H9 (cell line): ENCODE data around the gene LAYN. TPM values are rescaled to one million over a fixed set of nuclear protein-coding genes. Genes with fewer than 3 reads are reported as not detected.

Experiments
- DNase-seq: peaks from one replicate; pipeline ENCODE4 v3.0.0-alpha.2; 2017
- H2AFZ ChIP-seq: one replicate; pipeline ENCODE4 v1.6.1; 2013; ENCODE audit warnings: mild to moderate bottlenecking, low read length, control low read depth, moderate library complexity
- H2AK5ac ChIP-seq: 2 replicates; pipeline ENCODE4 v1.6.1; 2013; ENCODE audit warnings: low read length, control low read depth, mixed read lengths; ENCODE audit not compliant: insufficient read length
- H2BK120ac ChIP-seq: one replicate; pipeline ENCODE4 v1.6.1; 2013; ENCODE audit warnings: low read depth, mild to moderate bottlenecking, low read length, control low read depth, inconsistent platforms; ENCODE audit not compliant: poor library complexity, severe bottlenecking
- H2BK12ac ChIP-seq: 2 replicates; pipeline ENCODE4 v1.6.1; 2013; ENCODE audit warnings: low read length, control low read depth, mixed read lengths, low read depth; ENCODE audit not compliant: insufficient read length
- H2BK15ac ChIP-seq: 2 replicates; pipeline ENCODE4 v1.6.1; 2013; ENCODE audit warnings: low read depth, low read length, control low read depth
- H2BK20ac ChIP-seq: one replicate; pipeline ENCODE4 v1.6.1; 2013; ENCODE audit warnings: low read depth, mild to moderate bottlenecking, low read length, control low read depth, inconsistent platforms; ENCODE audit not compliant: poor library complexity, severe bottlenecking
- H2BK5ac ChIP-seq: 2 replicates; pipeline ENCODE4 v1.6.1; 2013; ENCODE audit warnings: low read length, control low read depth, mixed read lengths; ENCODE audit not compliant: insufficient read length
- H3K14ac ChIP-seq: 2 replicates; pipeline ENCODE4 v1.6.1; 2013; ENCODE audit warnings: low read length, control low read depth; ENCODE audit not compliant: insufficient read depth
- H3K18ac ChIP-seq: 2 replicates; pipeline ENCODE4 v1.6.1; 2013; ENCODE audit warnings: low read depth, mild to moderate bottlenecking, mixed read lengths, low read length, control low read depth; ENCODE audit not compliant: insufficient read length
- H3K23ac ChIP-seq: 2 replicates; pipeline ENCODE4 v1.6.1; 2013; ENCODE audit warnings: low read length, control low read depth, mixed read lengths, low read depth; ENCODE audit not compliant: insufficient read length
- H3K23me2 ChIP-seq: 2 replicates; pipeline ENCODE4 v1.6.1; 2013; ENCODE audit warnings: low read depth, mild to moderate bottlenecking, mixed read lengths, low read length, control low read depth; ENCODE audit not compliant: insufficient read length, poor library complexity, severe bottlenecking
- H3K27ac ChIP-seq: 2 replicates; pipeline ENCODE4 v1.5.1; 2013; ENCODE audit warnings: low read length, control low read depth, mixed read lengths, low read depth; ENCODE audit not compliant: insufficient read length
- H3K27me3 ChIP-seq: 2 replicates; pipeline ENCODE4 v1.6.1; 2013; ENCODE audit warnings: low read length, control low read depth, inconsistent platforms; ENCODE audit not compliant: insufficient read depth
- H3K4ac ChIP-seq: 2 replicates; pipeline ENCODE4 v1.6.1; 2013; ENCODE audit warnings: low read depth, mild to moderate bottlenecking, control low read depth, inconsistent platforms, low read length, moderate library complexity
- H3K4me1 ChIP-seq: 2 replicates; pipeline ENCODE4 v1.6.1; 2013; ENCODE audit warnings: low read length, control low read depth, inconsistent platforms; ENCODE audit not compliant: insufficient read depth
- H3K4me2 ChIP-seq: 2 replicates; pipeline ENCODE4 v1.6.1; 2013; ENCODE audit warnings: low read length, control low read depth, mixed read lengths; ENCODE audit not compliant: insufficient read length, insufficient read depth
- H3K56ac ChIP-seq: 2 replicates; pipeline ENCODE4 v1.6.1; 2013; ENCODE audit warnings: low read depth, mild to moderate bottlenecking, mixed read lengths, low read length, control low read depth; ENCODE audit not compliant: insufficient read length
- H3K79me1 ChIP-seq: 2 replicates; pipeline ENCODE4 v1.6.1; 2013; ENCODE audit warnings: low read depth, mild to moderate bottlenecking, moderate library complexity, low read length, control low read depth, inconsistent platforms; ENCODE audit not compliant: insufficient read depth, poor library complexity, severe bottlenecking
- H3K79me2 ChIP-seq: 2 replicates; pipeline ENCODE4 v1.6.1; 2013; ENCODE audit warnings: low read length, control low read depth, inconsistent platforms; ENCODE audit not compliant: insufficient read depth
- H3K9ac ChIP-seq: 2 replicates; pipeline ENCODE4 v1.6.1; 2013; ENCODE audit warnings: low read length, control low read depth, mixed read lengths; ENCODE audit not compliant: insufficient read length; ENCODE audit errors: extremely low read depth
- H3K9me3 ChIP-seq: one replicate; pipeline ENCODE4 v1.6.1; 2013; ENCODE audit warnings: low read depth, low read length, inconsistent platforms; ENCODE audit not compliant: control insufficient read depth
- H3T11ph ChIP-seq: one replicate; pipeline ENCODE4 v1.6.1; 2013; ENCODE audit warnings: mild to moderate bottlenecking, low read length, control low read depth, inconsistent platforms
- H4K20me1 ChIP-seq: one replicate; pipeline ENCODE4 v1.6.1; 2013; ENCODE audit not compliant: control insufficient read depth, insufficient read length, insufficient read depth
- H4K5ac ChIP-seq: 2 replicates; pipeline ENCODE4 v1.6.1; 2013; ENCODE audit warnings: low read depth, mild to moderate bottlenecking, mixed read lengths, low read length, control low read depth; ENCODE audit not compliant: insufficient read length
- H4K8ac ChIP-seq: replicated peaks from 2 replicates; pipeline ENCODE4 v1.6.1; 2013; ENCODE audit warnings: low read length, control low read depth, mixed read lengths, low read depth; ENCODE audit not compliant: insufficient read length
- H4K91ac ChIP-seq: 2 replicates; pipeline ENCODE4 v1.6.1; 2013; ENCODE audit warnings: low read depth, mild to moderate bottlenecking, moderate library complexity, mixed read lengths, low read length, control low read depth; ENCODE audit not compliant: insufficient read length
- H3K27ac Mint-ChIP-seq, 3 experiments: 2 replicates in 2 of 3; 3 replicates in 1 of 3; pipeline ENCODE4 v1.8.0; 2020 to 2021; ENCODE audit warnings: mixed read lengths in 3 of 3, mild to moderate bottlenecking in 1 of 3, moderate library complexity in 1 of 3
- H3K27me3 Mint-ChIP-seq: 2 replicates; pipeline ENCODE4 v1.8.0; 2021; ENCODE audit warnings: low read depth, mild to moderate bottlenecking, moderate library complexity, mixed read lengths
- H3K36me3 Mint-ChIP-seq, 3 experiments: 2 replicates in 2 of 3; 3 replicates in 1 of 3; pipeline ENCODE4 v1.8.0; 2020 to 2021; ENCODE audit warnings: low read depth in 3 of 3, mixed read lengths in 3 of 3; ENCODE audit not compliant: insufficient read depth in 1 of 3
- H3K4me1 Mint-ChIP-seq, 2 experiments: 2 replicates each; pipeline ENCODE4 v1.8.0; 2020; ENCODE audit warnings: mixed read lengths in 2 of 2
- H3K4me3 Mint-ChIP-seq, 2 experiments: 2 replicates in 1 of 2; 3 replicates in 1 of 2; pipeline ENCODE4 v1.8.0; 2020 to 2021; ENCODE audit warnings: mild to moderate bottlenecking in 2 of 2, mixed read lengths in 2 of 2, moderate library complexity in 1 of 2
- H3K9me3 Mint-ChIP-seq, 2 experiments: 2 replicates in 1 of 2; 3 replicates in 1 of 2; pipeline ENCODE4 v1.8.0; 2020; ENCODE audit warnings: mild to moderate bottlenecking in 2 of 2, mixed read lengths in 2 of 2, moderate library complexity in 1 of 2
- CTCF ChIP-seq: fragments of 200-600 bp; sonication (generic); conservative IDR thresholded peaks from 3 replicates; pipeline ENCODE4 v1.8.0; 2021; ENCODE audit warnings: antibody characterized with exemption, mild to moderate bottlenecking
- WGBS: extraction: QIAGEN DNeasy Blood & Tissue Kit; methylation state at CpG from one replicate; pipeline ENCODE4 v1.1.7; 2013; ENCODE audit warnings: missing lambda C conversion rate, low lambda C conversion rate, mixed read lengths; ENCODE audit not compliant: insufficient read length; ENCODE audit errors: extremely low coverage; 5-methylcytosine and 5-hydroxymethylcytosine counted together
- total RNA-seq: library from RNA; stranded (reverse); gene quantifications from 2 replicates; pipeline ENCODE4 v1.2.1, GENCODE V29; 2021

LAYN gene
- total RNA-seq, 1 experiment from 2014 or later = 3.1 TPM

GRCh38 chr11:111549869-111550203, 9.3 kb downstream of the LAYN start:
- DNase-seq = no peak
- Histone ChIP-seq H2AFZ (no peak overlapping the region), H4K5ac (no peak overlapping the region), H4K20me1 (no peaks in the 10 kb centered on the region), H3T11ph (no peak overlapping the region), H3K18ac (no peak overlapping the region), H3K9ac (no peak overlapping the region), H3K56ac (no peak overlapping the region), H3K79me2 (no peaks in the 10 kb centered on the region), H2BK15ac (no peak overlapping the region), H3K79me1 (no peaks in the 10 kb centered on the region), H3K4me2 (no peak overlapping the region), H3K23me2 (no peaks in the 10 kb centered on the region), H2BK12ac (no peak overlapping the region), H3K14ac (no peak overlapping the region), H4K91ac (no peak overlapping the region), H2BK20ac (no peak overlapping the region), H3K4me1 (peaks cover 5% of the 10 kb centered on the region; the same call in 1 of the 2 replicates), H3K27me3 (no peaks in the 10 kb centered on the region), H2AK5ac (no peak overlapping the region), H4K8ac (no peak overlapping the region), H3K4ac (no peak overlapping the region), H3K9me3 (no peaks in the 10 kb centered on the region), H3K23ac (no peak overlapping the region), H2BK5ac (no peak overlapping the region), H3K27ac (no peak overlapping the region), H2BK120ac (no peak overlapping the region)
- WGBS = no CpG with 5 or more reads among the region's 3 CpGs
- no peak overlapping the region for H3K4me3 Mint-ChIP-seq
- TF ChIP-seq CTCF = no peak
- H3K27me3 Mint-ChIP-seq = peaks cover 8% of the 10 kb centered on the region
- peaks cover 18 to 20% of the 10 kb centered on the region in 2 experiments for H3K4me1 Mint-ChIP-seq
- no peak overlapping the region for H3K27ac Mint-ChIP-seq
- no peaks in the 10 kb centered on the region for H3K9me3 Mint-ChIP-seq
- peaks cover 0 to under 1% (median 0%) of the 10 kb centered on the region in 3 experiments; a peak in 1 of 7 replicates for H3K36me3 Mint-ChIP-seq
